ENCODE data around the gene DDX59.

GRCh38 chr1:200681231-200681630 is 11.5 kb upstream of the DDX59 start:
- TF ChIP-seq CEBPB (IDR thresholded peaks at IDR 0.05) (no peak), RAD21 (IDR thresholded peaks at IDR 0.05; ENCODE audit: low read depth) (no peak), YY1 (IDR thresholded peaks at IDR 0.05; ENCODE audit: low read depth) (no peak), FOXM1 (IDR thresholded peaks at IDR 0.05; ENCODE audit: borderline replicate concordance, low read depth) (no peak), USF1 (IDR thresholded peaks at IDR 0.05) (no peak), EP300 (IDR thresholded peaks at IDR 0.05; ENCODE audit: borderline replicate concordance) (no peak), TEAD4 (IDR thresholded peaks at IDR 0.05) (no peak)
- TF ChIP-seq, protein P1, sequence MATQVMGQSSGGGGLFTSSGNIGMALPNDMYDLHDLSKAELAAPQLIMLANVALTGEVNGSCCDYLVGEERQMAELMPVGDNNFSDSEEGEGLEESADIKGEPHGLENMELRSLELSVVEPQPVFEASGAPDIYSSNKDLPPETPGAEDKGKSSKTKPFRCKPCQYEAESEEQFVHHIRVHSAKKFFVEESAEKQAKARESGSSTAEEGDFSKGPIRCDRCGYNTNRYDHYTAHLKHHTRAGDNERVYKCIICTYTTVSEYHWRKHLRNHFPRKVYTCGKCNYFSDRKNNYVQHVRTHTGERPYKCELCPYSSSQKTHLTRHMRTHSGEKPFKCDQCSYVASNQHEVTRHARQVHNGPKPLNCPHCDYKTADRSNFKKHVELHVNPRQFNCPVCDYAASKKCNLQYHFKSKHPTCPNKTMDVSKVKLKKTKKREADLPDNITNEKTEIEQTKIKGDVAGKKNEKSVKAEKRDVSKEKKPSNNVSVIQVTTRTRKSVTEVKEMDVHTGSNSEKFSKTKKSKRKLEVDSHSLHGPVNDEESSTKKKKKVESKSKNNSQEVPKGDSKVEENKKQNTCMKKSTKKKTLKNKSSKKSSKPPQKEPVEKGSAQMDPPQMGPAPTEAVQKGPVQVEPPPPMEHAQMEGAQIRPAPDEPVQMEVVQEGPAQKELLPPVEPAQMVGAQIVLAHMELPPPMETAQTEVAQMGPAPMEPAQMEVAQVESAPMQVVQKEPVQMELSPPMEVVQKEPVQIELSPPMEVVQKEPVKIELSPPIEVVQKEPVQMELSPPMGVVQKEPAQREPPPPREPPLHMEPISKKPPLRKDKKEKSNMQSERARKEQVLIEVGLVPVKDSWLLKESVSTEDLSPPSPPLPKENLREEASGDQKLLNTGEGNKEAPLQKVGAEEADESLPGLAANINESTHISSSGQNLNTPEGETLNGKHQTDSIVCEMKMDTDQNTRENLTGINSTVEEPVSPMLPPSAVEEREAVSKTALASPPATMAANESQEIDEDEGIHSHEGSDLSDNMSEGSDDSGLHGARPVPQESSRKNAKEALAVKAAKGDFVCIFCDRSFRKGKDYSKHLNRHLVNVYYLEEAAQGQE (IDR thresholded peaks at IDR 0.05; ENCODE audit: low read depth): no peak
- TF ChIP-seq, protein P2, sequence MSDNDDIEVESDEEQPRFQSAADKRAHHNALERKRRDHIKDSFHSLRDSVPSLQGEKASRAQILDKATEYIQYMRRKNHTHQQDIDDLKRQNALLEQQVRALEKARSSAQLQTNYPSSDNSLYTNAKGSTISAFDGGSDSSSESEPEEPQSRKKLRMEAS (IDR thresholded peaks at IDR 0.05): no peak
